ENCODE data around the gene LKAAEAR1. TPM values are rescaled to one million over a fixed set of nuclear protein-coding genes. Genes with fewer than 3 reads are reported as not detected.

LKAAEAR1 gene
- total and polyA plus RNA-seq, 2 of the 13 experiments (the other 11 are each of a cell fraction or from before 2014, with no cell fraction given): not detected

DNA sequence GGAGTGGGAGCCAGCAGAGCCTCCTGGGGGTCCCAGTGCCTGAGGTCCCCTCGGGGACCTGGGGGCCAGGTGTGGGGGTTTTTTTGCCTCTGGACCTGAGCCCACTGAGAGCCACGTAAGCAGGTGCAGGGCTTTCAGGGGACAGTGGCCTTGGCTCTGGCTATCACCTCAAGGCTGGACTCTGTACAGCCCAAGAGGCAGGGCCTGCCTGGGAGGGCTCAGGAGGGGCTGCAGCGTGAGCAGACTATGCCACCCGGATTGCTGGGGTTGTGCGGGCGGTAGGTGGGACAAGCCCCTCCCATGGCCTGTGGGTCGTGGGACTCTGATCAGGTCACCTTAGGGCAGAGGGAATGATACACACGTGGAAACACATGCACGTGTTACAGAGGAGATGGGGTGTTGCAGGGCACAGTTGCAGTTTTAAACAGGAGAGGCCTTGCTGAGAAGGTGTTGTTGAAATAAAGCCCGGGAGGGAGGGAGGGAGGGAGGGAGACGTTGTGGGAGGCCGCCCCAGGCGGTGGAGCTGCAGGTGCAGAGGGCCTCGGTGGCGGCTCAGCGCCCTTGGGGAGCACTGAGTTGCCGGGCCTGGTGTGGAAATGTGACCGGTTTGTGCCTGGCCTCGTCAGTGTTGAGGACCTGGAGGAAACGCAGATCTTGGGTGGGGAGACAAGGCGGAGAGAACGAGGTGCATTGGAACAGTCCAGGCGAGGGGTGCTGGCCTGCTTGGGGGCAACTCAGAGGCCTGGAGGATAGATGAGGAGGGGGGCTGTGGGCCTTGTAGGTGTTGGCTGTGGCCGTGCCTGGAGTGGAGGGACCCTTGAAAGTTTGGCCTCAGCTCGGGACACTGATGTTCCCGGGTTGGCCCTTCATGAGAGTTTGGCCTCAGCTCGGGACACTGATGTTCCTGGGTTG lies 18.9 kb downstream of the LKAAEAR1 start (continued):
- TF ChIP-seq, protein P1, sequence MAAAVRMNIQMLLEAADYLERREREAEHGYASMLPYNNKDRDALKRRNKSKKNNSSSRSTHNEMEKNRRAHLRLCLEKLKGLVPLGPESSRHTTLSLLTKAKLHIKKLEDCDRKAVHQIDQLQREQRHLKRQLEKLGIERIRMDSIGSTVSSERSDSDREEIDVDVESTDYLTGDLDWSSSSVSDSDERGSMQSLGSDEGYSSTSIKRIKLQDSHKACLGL (CRISPR knock-in tag; IDR thresholded peaks at IDR 0.05): peak; percentile 71; the same call in 1 of the 2 replicates
- no peak for TF ChIP-seq BRD4 (CRISPR knock-in tag; IDR thresholded peaks at IDR 0.05)
- peak; percentile 94 for TF ChIP-seq ARNTL (CRISPR knock-in tag; IDR thresholded peaks at IDR 0.05)
- peak; percentile 32; the same call in 1 of the 2 replicates for TF ChIP-seq HOXA5 (CRISPR knock-in tag; IDR thresholded peaks at IDR 0.05)
- peak; percentile 12; the same call in 1 of the 2 replicates for TF ChIP-seq HOMEZ (CRISPR knock-in tag; IDR thresholded peaks at IDR 0.05; ENCODE audit: low read depth)
- TF ChIP-seq ARID2 (CRISPR knock-in tag; IDR thresholded peaks at IDR 0.05; ENCODE audit: borderline replicate concordance): no peak
- TF ChIP-seq PHF8 (CRISPR knock-in tag; IDR thresholded peaks at IDR 0.05): peak; percentile 33; the same call in 1 of the 2 replicates
- TF ChIP-seq TCF7 (IDR thresholded peaks at IDR 0.05; ENCODE audit: low read depth): no peak
- no peak for TF ChIP-seq ZNF766 (CRISPR knock-in tag; IDR thresholded peaks at IDR 0.05; ENCODE audit: borderline replicate concordance)
- peak; percentile 53; the same call in 1 of the 2 replicates for TF ChIP-seq TRIM24 (CRISPR knock-in tag; IDR thresholded peaks at IDR 0.05)
- TF ChIP-seq ZNF552 (CRISPR knock-in tag; IDR thresholded peaks at IDR 0.05; ENCODE audit: borderline replicate concordance): peak; percentile 90; the same call in 1 of the 2 replicates
- peak; percentile 76; the same call in 1 of the 2 replicates for TF ChIP-seq ZNF451 (CRISPR knock-in tag; IDR thresholded peaks at IDR 0.05)
- TF ChIP-seq ZNF792 (CRISPR knock-in tag; IDR thresholded peaks at IDR 0.05): no peak; the same call in 1 of the 2 replicates
- TF ChIP-seq, protein P2, sequence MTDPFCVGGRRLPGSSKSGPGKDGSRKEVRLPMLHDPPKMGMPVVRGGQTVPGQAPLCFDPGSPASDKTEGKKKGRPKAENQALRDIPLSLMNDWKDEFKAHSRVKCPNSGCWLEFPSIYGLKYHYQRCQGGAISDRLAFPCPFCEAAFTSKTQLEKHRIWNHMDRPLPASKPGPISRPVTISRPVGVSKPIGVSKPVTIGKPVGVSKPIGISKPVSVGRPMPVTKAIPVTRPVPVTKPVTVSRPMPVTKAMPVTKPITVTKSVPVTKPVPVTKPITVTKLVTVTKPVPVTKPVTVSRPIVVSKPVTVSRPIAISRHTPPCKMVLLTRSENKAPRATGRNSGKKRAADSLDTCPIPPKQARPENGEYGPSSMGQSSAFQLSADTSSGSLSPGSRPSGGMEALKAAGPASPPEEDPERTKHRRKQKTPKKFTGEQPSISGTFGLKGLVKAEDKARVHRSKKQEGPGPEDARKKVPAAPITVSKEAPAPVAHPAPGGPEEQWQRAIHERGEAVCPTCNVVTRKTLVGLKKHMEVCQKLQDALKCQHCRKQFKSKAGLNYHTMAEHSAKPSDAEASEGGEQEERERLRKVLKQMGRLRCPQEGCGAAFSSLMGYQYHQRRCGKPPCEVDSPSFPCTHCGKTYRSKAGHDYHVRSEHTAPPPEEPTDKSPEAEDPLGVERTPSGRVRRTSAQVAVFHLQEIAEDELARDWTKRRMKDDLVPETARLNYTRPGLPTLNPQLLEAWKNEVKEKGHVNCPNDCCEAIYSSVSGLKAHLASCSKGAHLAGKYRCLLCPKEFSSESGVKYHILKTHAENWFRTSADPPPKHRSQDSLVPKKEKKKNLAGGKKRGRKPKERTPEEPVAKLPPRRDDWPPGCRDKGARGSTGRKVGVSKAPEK (CRISPR knock-in tag; IDR thresholded peaks at IDR 0.05; ENCODE audit: borderline replicate concordance): no peak
- no peak for TF ChIP-seq FOXC1 (CRISPR knock-in tag; IDR thresholded peaks at IDR 0.05; ENCODE audit: borderline replicate concordance)
- no peak for TF ChIP-seq ZNF83 (CRISPR knock-in tag; IDR thresholded peaks at IDR 0.05; ENCODE audit: borderline replicate concordance)
- 0 out of 2 replicates have a peak, but pooled peaks have one; percentile 13 for TF ChIP-seq FOXP4 (CRISPR knock-in tag; IDR thresholded peaks at IDR 0.05)
- TF ChIP-seq FOXO1 (CRISPR knock-in tag; IDR thresholded peaks at IDR 0.05): no peak
- TF ChIP-seq LRRFIP1 (CRISPR knock-in tag; conservative IDR thresholded peaks at IDR 0.05): no peak

All from HepG2 (cell line).